MM.1S (cell line): Measurements from ENCODE around the gene GFRA3.

Experiments used
- DNase-seq: peaks from one replicate; pipeline ENCODE4 v3.0.0-alpha.2; 2015
- H2AFZ ChIP-seq: fragments of 300-600 bp; sonication (generic); 2 replicates; pipeline ENCODE4 v1.6.0; 2016; ENCODE audit warnings: antibody characterized with exemption, low read length
- H3F3A ChIP-seq: fragments of 300-600 bp; sonication (generic); 2 replicates; pipeline ENCODE4 v1.6.1; 2016; ENCODE audit warnings: mild to moderate bottlenecking, antibody characterized with exemption, low read length, moderate library complexity, mixed read lengths; ENCODE audit not compliant: insufficient read depth
- H3K27ac ChIP-seq: fragments of 300-600 bp; sonication (generic); 2 replicates; pipeline ENCODE4 v1.5.1; 2016; ENCODE audit warnings: mild to moderate bottlenecking, low read length
- H3K27me3 ChIP-seq: fragments of 300-600 bp; sonication (generic); replicated peaks from 2 replicates; pipeline ENCODE4 v1.6.0; 2016; ENCODE audit warnings: low read length; ENCODE audit not compliant: insufficient read depth
- H3K36me3 ChIP-seq: fragments of 300-600 bp; sonication (generic); replicated peaks from 2 replicates; pipeline ENCODE4 v1.6.1; 2016; ENCODE audit warnings: mild to moderate bottlenecking, low read length, mixed read lengths; ENCODE audit not compliant: insufficient read depth
- H3K4me1 ChIP-seq: fragments of 300-600 bp; sonication (generic); 2 replicates; pipeline ENCODE4 v1.6.1; 2016; ENCODE audit warnings: low read length, mixed read lengths
- H3K4me2 ChIP-seq: fragments of 300-600 bp; sonication (generic); 2 replicates; pipeline ENCODE4 v1.6.0; 2016; ENCODE audit warnings: low read depth, low read length
- H3K4me3 ChIP-seq: fragments of 300-600 bp; sonication (generic); 2 replicates; pipeline ENCODE4 v1.5.1; 2016; ENCODE audit warnings: low read length, mixed read lengths
- H3K79me2 ChIP-seq: fragments of 300-600 bp; sonication (generic); 2 replicates; pipeline ENCODE4 v1.6.1; 2016; ENCODE audit warnings: mixed run types, low read length, mixed read lengths
- H3K9ac ChIP-seq: fragments of 300-600 bp; sonication (generic); 2 replicates; pipeline ENCODE4 v1.6.1; 2016; ENCODE audit warnings: low read length, mixed read lengths
- H3K9me2 ChIP-seq: fragments of 300-600 bp; sonication (generic); replicated peaks from 2 replicates; pipeline ENCODE4 v1.6.1; 2016; ENCODE audit warnings: mild to moderate bottlenecking, low read length, mixed read lengths; ENCODE audit not compliant: insufficient read depth
- H3K9me3 ChIP-seq: fragments of 300-600 bp; sonication (generic); replicated peaks from 2 replicates; pipeline ENCODE4 v1.6.1; 2016; ENCODE audit warnings: mild to moderate bottlenecking, low read length, mixed read lengths; ENCODE audit not compliant: insufficient read depth
- H4K20me1 ChIP-seq: fragments of 300-600 bp; sonication (generic); 2 replicates; pipeline ENCODE4 v1.6.1; 2016; ENCODE audit warnings: mild to moderate bottlenecking, low read length, moderate library complexity, mixed read lengths; ENCODE audit not compliant: insufficient read depth
- EZH2 ChIP-seq: fragments of 300-600 bp; sonication (generic); optimal IDR thresholded peaks from 2 replicates; pipeline ENCODE3; 2017; ENCODE audit warnings: low read depth, mild to moderate bottlenecking, antibody characterized with exemption, low read length, mixed read lengths
- EZH2phosphoT487 ChIP-seq: fragments of 300-600 bp; sonication (generic); IDR thresholded peaks from 2 replicates; pipeline ENCODE4 v1.6.1; 2018; ENCODE audit warnings: antibody characterized with exemption, low read length
- TF ChIP-seq, protein P1 (sequence below): fragments of 300-600 bp; sonication (generic); IDR thresholded peaks from 2 replicates; pipeline ENCODE4 v1.5.1; 2016; ENCODE audit warnings: antibody characterized with exemption, low read length, mixed read lengths

GFRA3 gene

DNA sequence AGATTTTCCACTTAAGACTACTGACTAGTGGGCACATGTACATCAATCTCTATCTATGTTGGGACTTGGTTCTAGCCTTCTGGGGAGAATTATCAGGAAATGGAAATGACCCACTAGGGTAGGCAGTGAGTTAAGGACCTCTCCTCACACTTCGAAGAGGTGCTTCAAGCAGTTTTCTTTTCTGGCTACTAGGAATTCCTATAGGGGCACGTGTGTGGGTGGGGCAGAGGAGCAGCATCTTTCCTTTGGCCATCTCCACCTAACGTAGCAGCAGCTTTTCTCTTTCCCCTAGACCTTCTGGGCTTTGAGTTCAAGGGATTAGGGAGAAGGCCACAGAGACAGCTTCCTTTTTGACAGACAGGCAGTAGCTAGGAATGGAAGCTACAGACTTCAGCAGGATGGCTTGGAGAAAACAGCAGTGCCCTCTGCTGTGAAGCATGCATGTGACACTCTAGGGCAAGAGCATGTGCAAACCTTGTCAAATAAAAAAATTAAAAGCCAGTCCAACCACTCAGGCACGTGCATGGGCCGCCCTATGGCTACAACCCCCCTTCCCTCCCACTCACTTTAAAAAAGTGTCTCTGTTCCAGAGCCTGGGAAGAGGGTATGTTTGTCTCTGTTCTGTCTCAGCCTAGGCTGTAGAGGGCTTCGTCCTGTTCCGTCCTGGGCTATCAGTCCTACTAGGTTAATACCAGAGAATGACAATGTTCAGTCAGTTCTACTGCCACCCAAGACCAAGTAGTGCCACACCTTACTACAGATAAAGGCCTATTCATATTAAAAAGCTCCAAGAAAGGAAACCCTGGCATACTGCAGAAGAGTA, 8.7 kb upstream of the GFRA3 start:
- TF ChIP-seq EZH2phosphoT487 = no peak
- TF ChIP-seq, protein P1, sequence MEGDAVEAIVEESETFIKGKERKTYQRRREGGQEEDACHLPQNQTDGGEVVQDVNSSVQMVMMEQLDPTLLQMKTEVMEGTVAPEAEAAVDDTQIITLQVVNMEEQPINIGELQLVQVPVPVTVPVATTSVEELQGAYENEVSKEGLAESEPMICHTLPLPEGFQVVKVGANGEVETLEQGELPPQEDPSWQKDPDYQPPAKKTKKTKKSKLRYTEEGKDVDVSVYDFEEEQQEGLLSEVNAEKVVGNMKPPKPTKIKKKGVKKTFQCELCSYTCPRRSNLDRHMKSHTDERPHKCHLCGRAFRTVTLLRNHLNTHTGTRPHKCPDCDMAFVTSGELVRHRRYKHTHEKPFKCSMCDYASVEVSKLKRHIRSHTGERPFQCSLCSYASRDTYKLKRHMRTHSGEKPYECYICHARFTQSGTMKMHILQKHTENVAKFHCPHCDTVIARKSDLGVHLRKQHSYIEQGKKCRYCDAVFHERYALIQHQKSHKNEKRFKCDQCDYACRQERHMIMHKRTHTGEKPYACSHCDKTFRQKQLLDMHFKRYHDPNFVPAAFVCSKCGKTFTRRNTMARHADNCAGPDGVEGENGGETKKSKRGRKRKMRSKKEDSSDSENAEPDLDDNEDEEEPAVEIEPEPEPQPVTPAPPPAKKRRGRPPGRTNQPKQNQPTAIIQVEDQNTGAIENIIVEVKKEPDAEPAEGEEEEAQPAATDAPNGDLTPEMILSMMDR = no peak
- no peak overlapping the region for H3K4me2 ChIP-seq
- no peaks in the 10 kb centered on the region for H3F3A ChIP-seq
- H3K4me3 ChIP-seq = no peak overlapping the region
- H3K9me2 ChIP-seq = no peaks in the 10 kb centered on the region
- H3K4me1 ChIP-seq = no peaks in the 10 kb centered on the region
- no peaks in the 10 kb centered on the region for H4K20me1 ChIP-seq
- no peak for DNase-seq
- no peaks in the 10 kb centered on the region for H3K79me2 ChIP-seq
- no peak overlapping the region for H2AFZ ChIP-seq
- no peaks in the 10 kb centered on the region for H3K27me3 ChIP-seq
- no peaks in the 10 kb centered on the region for H3K36me3 ChIP-seq
- H3K27ac ChIP-seq = no peak overlapping the region
- H3K9me3 ChIP-seq = no peaks in the 10 kb centered on the region
- H3K9ac ChIP-seq = no peak overlapping the region

DNA sequence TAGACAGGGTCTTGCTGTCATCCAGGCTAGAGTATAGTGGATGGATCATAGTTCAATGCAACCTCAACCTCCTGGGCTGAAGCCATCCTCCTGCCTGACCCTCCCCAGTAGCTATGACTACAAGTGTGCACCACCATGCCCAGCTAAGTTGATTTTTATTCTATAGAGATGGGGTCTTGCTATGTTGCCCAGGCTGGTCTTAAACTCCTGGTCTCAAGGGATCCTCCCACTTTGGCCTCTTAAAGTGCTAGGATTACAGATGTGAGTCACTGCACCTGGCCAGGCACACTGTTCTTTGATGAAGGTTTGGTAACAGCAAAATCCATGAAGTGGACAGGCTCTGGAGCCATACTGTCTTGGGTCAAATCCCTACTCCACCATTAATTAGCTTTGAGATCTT, 6.5 kb upstream of the GFRA3 start:
- Histone ChIP-seq H3K4me2 (no peak overlapping the region), H2AFZ (no peak overlapping the region), H3K4me3 (no peak overlapping the region), H4K20me1 (no peaks in the 10 kb centered on the region), H3K9ac (no peak overlapping the region), H3K9me3 (no peaks in the 10 kb centered on the region), H3K36me3 (no peaks in the 10 kb centered on the region), H3K9me2 (no peaks in the 10 kb centered on the region), H3K27ac (no peak overlapping the region), H3K4me1 (no peaks in the 10 kb centered on the region), H3K79me2 (no peaks in the 10 kb centered on the region), H3K27me3 (no peaks in the 10 kb centered on the region), H3F3A (no peaks in the 10 kb centered on the region)
- DNase-seq = no peak
- TF ChIP-seq EZH2 = no peak
- TF ChIP-seq, protein P1 = no peak

DNA sequence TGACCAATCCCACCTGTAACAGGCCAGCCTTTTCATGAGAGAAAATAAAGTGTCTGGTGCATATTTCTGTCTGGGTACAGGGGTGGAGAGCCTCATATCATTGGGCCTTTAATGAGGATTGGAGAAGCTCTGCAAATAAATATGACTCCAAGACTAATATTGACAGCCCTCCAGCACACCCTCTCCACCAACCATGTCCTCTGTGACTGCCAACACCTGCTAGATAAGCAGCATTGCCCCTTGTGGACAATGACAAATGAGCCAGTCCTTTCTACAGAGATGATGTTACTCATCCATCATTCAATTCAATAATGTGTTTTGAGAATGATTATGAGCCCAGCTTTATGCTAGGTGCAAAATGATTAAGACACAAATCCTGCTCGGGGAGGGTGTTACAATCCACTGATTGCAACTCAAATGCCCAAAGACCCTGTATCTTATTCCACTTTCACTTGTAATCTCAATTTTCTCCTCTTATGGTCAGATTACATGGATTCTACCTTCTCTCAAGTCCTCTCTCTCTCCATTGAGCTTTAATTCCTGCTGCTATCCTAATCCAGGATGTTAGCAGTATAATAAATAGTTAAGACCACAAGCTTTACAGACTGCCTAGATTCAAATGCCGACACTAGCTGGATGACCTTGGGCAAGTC, 2.1 kb upstream of the GFRA3 start:
- Histone ChIP-seq H3K27ac (no peak overlapping the region), H3K79me2 (no peaks in the 10 kb centered on the region), H3F3A (no peaks in the 10 kb centered on the region), H3K27me3 (no peaks in the 10 kb centered on the region; the same call in 1 of the 2 replicates), H3K4me3 (no peak overlapping the region), H2AFZ (no peak overlapping the region), H3K36me3 (no peaks in the 10 kb centered on the region), H3K4me2 (no peak overlapping the region), H3K9me3 (no peaks in the 10 kb centered on the region), H3K4me1 (no peaks in the 10 kb centered on the region), H3K9ac (no peak overlapping the region), H4K20me1 (no peaks in the 10 kb centered on the region), H3K9me2 (no peaks in the 10 kb centered on the region)
- no peak for DNase-seq
- TF ChIP-seq EZH2 (no peak), EZH2phosphoT487 (no peak)
- TF ChIP-seq, protein P1 = no peak
